Esophagus (tissue), 2 donors: ENCODE results near the gene EML4. TPM values are rescaled to one million over a fixed set of nuclear protein-coding genes. Genes with fewer than 3 reads are reported as not detected.

Experiments used
- H3K27ac ChIP-seq, 2 donors: one replicate each; pipeline ENCODE4 v1.5.1; 2013; ENCODE audit warnings: low read depth in 2 of 2, mild to moderate bottlenecking in 2 of 2, inconsistent platforms in 1 of 2, low read length in 1 of 2, moderate library complexity in 1 of 2
- H3K27me3 ChIP-seq, 2 donors: one replicate each; pipeline ENCODE4 v1.6.1; 2013; ENCODE audit warnings: low read length in 2 of 2, control low read depth in 1 of 2, mild to moderate bottlenecking in 1 of 2; ENCODE audit not compliant: insufficient read depth in 2 of 2, control insufficient read depth in 1 of 2
- H3K36me3 ChIP-seq, 2 donors: one replicate each; pipeline ENCODE4 v1.6.1; 2013; ENCODE audit warnings: low read length in 1 of 2; ENCODE audit not compliant: control insufficient read depth in 2 of 2, insufficient read depth in 2 of 2
- H3K4me1 ChIP-seq, 2 donors: one replicate each; pipeline ENCODE4 v1.6.1; 2013; ENCODE audit warnings: low read length in 1 of 2; ENCODE audit not compliant: control insufficient read depth in 2 of 2, insufficient read depth in 2 of 2
- H3K4me3 ChIP-seq, 2 donors: one replicate each; pipeline ENCODE4 v1.5.1; 2013; ENCODE audit warnings: low read length in 2 of 2, mild to moderate bottlenecking in 2 of 2, low read depth in 1 of 2, moderate library complexity in 1 of 2
- H3K9me3 ChIP-seq, 2 donors: one replicate each; pipeline ENCODE4 v1.6.1; 2013; ENCODE audit warnings: mild to moderate bottlenecking in 2 of 2, low read depth in 1 of 2, low read length in 1 of 2, moderate library complexity in 1 of 2; ENCODE audit not compliant: control insufficient read depth in 2 of 2, insufficient read depth in 1 of 2
- WGBS, 2 donors: extraction: QIAGEN DNeasy Blood & Tissue Kit; methylation state at CpG; one replicate each; pipeline ENCODE4 v1.1.7; 2013; 5-methylcytosine and 5-hydroxymethylcytosine counted together
- polyA plus RNA-seq, 2 donors: library from polyadenylated mRNA; stranded (reverse); fragments of 200-250 nt; gene quantifications; one replicate each; pipeline ENCODE4 v1.2.3, GENCODE V29; 2013
- donor health status: healthy with polysubstance abuse.
- donor health status: Bipolar disorder and iron deficiency.

EML4 gene
- polyA plus RNA-seq, 2 donors = 8.7 to 9.6 TPM

GRCh38 chr2:42314892-42315468 is 145.8 kb downstream of the EML4 start:
- Histone ChIP-seq H3K9me3 (no peaks in the 10 kb centered on the region), H3K27me3 (no peaks in the 10 kb centered on the region), H3K4me3 (no peak overlapping the region), H3K27ac (no peak overlapping the region), H3K4me1 (no peaks in the 10 kb centered on the region), H3K36me3 (no peaks in the 10 kb centered on the region)
- WGBS, 2 donors = 92 to 96% methylated on average over 3 of the region's 3 CpGs

GRCh38 chr2:42315844-42316470 is 146.8 kb downstream of the EML4 start:
- Histone ChIP-seq H3K4me3 (no peak overlapping the region), H3K4me1 (no peaks in the 10 kb centered on the region), H3K36me3 (no peaks in the 10 kb centered on the region), H3K9me3 (no peaks in the 10 kb centered on the region), H3K27me3 (no peaks in the 10 kb centered on the region), H3K27ac (no peak overlapping the region)
- 94 to 96% methylated on average over 6 of the region's 6 CpGs for WGBS, 2 donors

GRCh38 chr2:42316910-42317309 is 147.8 kb downstream of the EML4 start:
- Histone ChIP-seq H3K4me1 (no peaks in the 10 kb centered on the region), H3K27me3 (no peaks in the 10 kb centered on the region), H3K36me3 (no peaks in the 10 kb centered on the region), H3K27ac (no peak overlapping the region), H3K4me3 (no peak overlapping the region), H3K9me3 (no peaks in the 10 kb centered on the region)
- 64 to 77% methylated on average over 3 of the region's 3 CpGs for WGBS, 2 donors

- Histone ChIP-seq H3K4me1 (no peaks in the 10 kb centered on the region), H3K27me3 (no peaks in the 10 kb centered on the region), H3K4me3 (no peak overlapping the region), H3K36me3 (no peaks in the 10 kb centered on the region), H3K27ac (no peak overlapping the region), H3K9me3 (no peaks in the 10 kb centered on the region)
- 89 to 90% methylated on average over 3 of the region's 3 CpGs for WGBS, 2 donors
Observed at GRCh38 chr2:42317486-42317885, 148.3 kb downstream of the EML4 start.

GRCh38 chr2:42317945-42318344 is 148.8 kb downstream of the EML4 start:
- Histone ChIP-seq H3K9me3 (no peaks in the 10 kb centered on the region), H3K36me3 (no peaks in the 10 kb centered on the region), H3K27ac (no peak overlapping the region), H3K4me1 (no peaks in the 10 kb centered on the region), H3K27me3 (no peaks in the 10 kb centered on the region), H3K4me3 (no peak overlapping the region)

GRCh38 chr2:42319265-42319664 is 150.1 kb downstream of the EML4 start:
- Histone ChIP-seq H3K9me3 (no peaks in the 10 kb centered on the region), H3K4me3 (no peak overlapping the region), H3K36me3 (no peaks in the 10 kb centered on the region), H3K4me1 (no peaks in the 10 kb centered on the region), H3K27me3 (no peaks in the 10 kb centered on the region), H3K27ac (no peak overlapping the region)
- 95 to 97% methylated on average over 5 of the region's 5 CpGs for WGBS, 2 donors

GRCh38 chr2:42321452-42322064 is 152.4 kb downstream of the EML4 start:
- Histone ChIP-seq H3K4me3 (no peak overlapping the region), H3K4me1 (no peaks in the 10 kb centered on the region), H3K9me3 (no peaks in the 10 kb centered on the region), H3K36me3 (no peaks in the 10 kb centered on the region), H3K27ac (no peak overlapping the region), H3K27me3 (no peaks in the 10 kb centered on the region)
- 79 to 89% methylated on average over 2 of the region's 2 CpGs for WGBS, 2 donors

- 96 to 100% methylated on average over 4 of the region's 4 CpGs for WGBS, 2 donors
- Histone ChIP-seq H3K4me1 (no peaks in the 10 kb centered on the region), H3K9me3 (no peaks in the 10 kb centered on the region), H3K27ac (no peak overlapping the region), H3K27me3 (no peaks in the 10 kb centered on the region), H3K36me3 (no peaks in the 10 kb centered on the region), H3K4me3 (no peak overlapping the region)
Observed at GRCh38 chr2:42324244-42324643, 155.1 kb downstream of the EML4 start.

- Histone ChIP-seq H3K27me3 (no peaks in the 10 kb centered on the region), H3K4me1 (no peaks in the 10 kb centered on the region), H3K4me3 (no peak overlapping the region), H3K9me3 (no peaks in the 10 kb centered on the region), H3K27ac (no peak overlapping the region), H3K36me3 (peaks cover 4 to 5% of the 10 kb centered on the region in 2 donors)
- WGBS, 2 donors = 83 to 89% methylated on average over 2 of the region's 2 CpGs
Observed at GRCh38 chr2:42324949-42325348, 155.8 kb downstream of the EML4 start.

- no peak overlapping the region for H3K27ac ChIP-seq
- H3K27me3 ChIP-seq = no peaks in the 10 kb centered on the region
- no peak overlapping the region for H3K4me3 ChIP-seq
- no peaks in the 10 kb centered on the region for H3K4me1 ChIP-seq
- no peaks in the 10 kb centered on the region for H3K9me3 ChIP-seq
- WGBS, 2 donors = 76 to 96% methylated on average over 1 of the region's 1 CpG
- H3K36me3 ChIP-seq = peaks cover 6 to 7% of the 10 kb centered on the region in 2 donors
Observed at GRCh38 chr2:42325609-42326008, 156.5 kb downstream of the EML4 start.
